HG03571 (cell line): ENCODE data around the gene NR2C2AP.

ENCODE experiments used
- ATAC-seq: cut with Tn5 transposase; IDR thresholded peaks from one replicate; pipeline ENCODE4 v1.9.1; 2021; ENCODE audit not compliant: unreplicated experiment

The NR2C2AP gene

DNA sequence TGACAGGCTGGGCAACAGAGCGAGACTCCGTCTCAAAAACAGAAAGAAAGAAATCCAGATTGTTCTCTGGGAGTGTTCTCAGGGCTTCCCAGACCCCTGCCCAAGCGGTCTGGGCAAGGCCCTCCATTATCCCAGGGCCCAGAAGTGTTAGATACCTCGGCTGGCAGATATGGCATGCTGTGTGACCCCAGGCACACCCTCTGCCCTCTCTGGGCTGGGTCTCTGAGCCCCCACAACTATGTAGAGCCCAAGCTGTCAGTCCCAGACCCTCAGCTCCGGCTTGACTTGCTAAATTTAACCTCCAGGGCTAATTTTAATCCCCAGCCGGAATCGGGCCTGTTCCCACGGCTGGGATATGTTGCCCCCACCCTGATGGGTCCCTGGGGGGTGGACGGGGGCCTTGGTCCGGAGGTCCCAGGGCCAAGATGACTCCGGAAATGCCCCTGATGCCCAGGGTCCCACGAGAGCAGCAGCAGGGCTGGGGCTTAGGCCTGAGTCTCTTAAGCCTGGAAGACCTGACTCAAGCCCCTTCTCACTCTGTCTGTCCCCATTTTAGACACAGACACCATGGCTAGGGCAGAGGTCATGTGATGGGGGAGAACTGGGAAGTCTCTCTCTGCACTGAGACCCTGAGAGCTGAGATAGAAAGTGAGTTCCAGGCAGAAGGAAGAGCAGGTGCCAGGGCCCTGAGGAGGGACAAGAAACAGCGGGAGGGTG lies 50.4 kb downstream of the NR2C2AP start:
- no peak for ATAC-seq

DNA sequence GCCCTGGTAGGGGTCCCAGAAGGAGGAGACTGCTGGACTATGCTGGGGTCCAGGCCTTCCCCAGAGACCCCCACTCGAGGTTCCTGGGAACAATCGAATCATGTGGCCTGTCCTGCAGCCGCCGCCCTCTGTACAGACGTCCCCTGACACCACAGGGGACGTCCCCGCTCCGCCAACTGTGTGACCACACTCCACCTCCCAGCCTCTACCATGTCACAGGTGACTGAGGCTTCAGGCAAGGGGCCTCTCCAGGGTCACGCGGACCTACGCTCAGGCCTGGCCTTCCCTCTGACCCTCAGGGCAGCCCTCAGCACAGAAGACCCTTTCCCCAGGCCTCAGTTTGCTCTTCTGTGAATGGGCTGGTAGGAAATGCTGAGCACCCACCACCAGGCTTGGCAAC lies 51.8 kb downstream of the NR2C2AP start:
- no peak for ATAC-seq
